IPS-18c (cell line): ENCODE measurements around the gene GATA5.
"Not testable (repeated sequence)": the region's sequence is repeated elsewhere in the genome, so short reads cannot be mapped to it uniquely, and the experiment has no call there.

Experiments
- H3K4me3 ChIP-seq: 2 replicates; pipeline ENCODE4 v1.7.0; 2013; ENCODE audit warnings: low read depth, mild to moderate bottlenecking, low read length, moderate library complexity; ENCODE audit not compliant: insufficient read depth
- H3K9me3 ChIP-seq: one replicate; pipeline ENCODE4 v1.6.1; 2013; ENCODE audit warnings: mild to moderate bottlenecking, low read length, moderate library complexity; ENCODE audit not compliant: control insufficient read depth, insufficient read depth

Gene GATA5

DNA sequence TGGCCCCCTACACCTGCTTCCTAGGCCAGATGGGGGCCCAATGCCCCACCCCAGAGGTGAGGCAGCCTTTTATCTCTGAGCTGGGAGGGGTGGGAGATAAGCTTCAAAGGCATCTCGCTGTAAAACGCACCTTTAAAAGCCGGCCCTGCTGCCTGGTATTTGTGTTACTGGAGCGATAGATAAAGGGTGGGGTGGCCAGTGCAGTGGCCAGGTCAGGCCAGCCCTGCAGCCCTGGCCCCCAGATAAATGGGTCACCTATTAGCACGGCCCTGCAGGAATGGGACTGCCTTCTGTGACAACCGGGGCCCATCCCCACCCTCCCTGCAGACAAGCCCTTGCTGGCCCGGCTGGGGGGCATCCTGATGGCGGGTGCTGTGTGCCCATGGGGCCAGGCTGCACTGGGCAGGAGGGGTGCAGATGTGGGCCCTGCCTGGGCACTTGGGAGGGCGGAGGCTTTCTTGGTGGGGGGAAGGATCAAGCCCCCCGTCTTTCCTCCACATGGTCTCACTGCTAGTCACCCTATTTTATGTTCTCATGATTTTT lies 45.4 kb downstream of the GATA5 start:
- H3K9me3 ChIP-seq = no peaks in the 10 kb centered on the region
- H3K4me3 ChIP-seq = no peak overlapping the region

DNA sequence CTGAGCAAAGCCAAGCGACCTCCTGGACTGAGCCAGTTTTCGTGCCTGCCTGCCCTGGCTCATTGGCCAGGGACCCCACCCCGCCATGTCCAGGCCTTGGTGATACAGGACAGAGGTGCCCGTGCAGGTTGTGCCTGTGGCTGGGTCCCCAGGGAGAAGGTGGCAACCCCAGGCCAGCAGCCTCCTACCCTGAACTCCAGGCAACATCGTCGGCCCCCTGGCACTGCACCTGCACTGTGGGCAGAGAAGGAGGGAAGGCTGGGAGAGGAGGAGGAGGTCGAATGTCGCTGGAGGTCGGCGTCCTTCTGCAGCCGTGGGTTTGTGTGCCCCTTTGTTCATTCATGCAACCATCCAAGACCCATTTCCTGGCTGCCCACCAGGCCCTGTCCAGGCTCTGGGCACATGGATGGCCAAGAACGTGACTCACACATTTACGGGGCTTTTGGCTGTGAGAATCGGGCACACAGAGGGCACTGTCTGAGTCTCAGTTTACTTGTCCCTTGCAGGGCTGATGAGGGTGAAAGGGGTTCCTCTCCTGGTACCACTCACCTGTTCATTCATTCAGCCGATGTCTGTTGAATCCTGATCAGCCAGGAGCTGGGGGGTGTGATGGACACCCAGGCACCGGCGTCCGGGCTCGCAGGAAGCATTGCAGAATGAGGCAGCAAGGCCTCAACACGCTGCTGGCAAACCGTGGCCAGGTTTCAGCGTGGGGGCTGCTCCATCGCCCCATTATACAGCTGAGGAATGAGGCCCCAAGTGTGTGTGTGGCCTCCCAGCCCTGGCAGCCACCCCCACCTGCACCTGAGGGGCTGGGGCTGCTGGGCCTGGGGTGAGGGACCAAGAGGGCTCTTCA lies 46.1 kb downstream of the GATA5 start:
- H3K4me3 ChIP-seq = no peak overlapping the region
- H3K9me3 ChIP-seq = no peaks in the 10 kb centered on the region

DNA sequence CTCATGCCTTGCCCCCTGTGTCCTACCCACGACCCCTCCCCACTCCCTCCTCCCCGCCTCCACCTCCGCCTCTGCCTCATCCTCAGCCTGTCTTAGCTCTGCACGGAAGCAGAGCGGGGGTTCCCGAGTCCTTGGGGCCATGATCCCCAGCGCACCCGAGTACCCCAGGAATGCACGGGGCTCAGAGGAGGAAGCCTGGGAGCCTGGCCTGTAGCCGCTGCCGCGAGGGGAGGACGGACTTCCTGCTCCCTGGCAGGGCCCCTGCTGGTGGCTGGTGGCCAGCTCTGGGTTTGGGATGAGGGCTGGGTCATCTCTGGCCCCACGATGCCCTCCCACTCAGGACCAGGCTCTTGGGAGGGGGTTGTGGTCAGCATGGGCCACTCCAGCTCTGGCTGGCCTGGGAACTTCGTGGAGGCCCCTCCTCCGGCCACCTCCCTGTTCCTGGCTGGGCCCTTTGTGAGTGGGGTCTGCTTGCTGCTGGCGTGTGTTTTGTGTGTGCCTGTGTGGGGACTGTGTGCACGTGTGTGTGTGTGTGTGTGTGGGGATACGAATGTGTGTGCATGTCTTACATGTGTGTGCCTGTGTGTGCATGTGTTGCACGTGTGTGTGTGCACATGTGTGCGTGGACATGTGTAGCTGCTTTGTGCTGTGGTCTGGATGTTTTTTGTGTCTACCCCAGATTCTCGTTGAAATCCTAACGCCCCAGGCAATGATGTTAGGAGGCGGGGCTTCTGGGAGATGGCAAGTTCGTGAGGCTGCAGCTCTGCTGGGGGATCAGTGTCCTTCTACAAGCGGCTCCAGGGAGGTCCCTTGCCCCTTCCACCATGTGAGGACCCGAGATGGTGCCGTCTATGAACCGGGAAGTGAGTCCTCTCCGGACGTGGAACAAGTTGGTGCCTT lies 47.1 kb downstream of the GATA5 start:
- Histone ChIP-seq H3K9me3 (no peaks in the 10 kb centered on the region), H3K4me3 (peak overlapping the region; percentile 24; the same call in 1 of the 2 replicates)

DNA sequence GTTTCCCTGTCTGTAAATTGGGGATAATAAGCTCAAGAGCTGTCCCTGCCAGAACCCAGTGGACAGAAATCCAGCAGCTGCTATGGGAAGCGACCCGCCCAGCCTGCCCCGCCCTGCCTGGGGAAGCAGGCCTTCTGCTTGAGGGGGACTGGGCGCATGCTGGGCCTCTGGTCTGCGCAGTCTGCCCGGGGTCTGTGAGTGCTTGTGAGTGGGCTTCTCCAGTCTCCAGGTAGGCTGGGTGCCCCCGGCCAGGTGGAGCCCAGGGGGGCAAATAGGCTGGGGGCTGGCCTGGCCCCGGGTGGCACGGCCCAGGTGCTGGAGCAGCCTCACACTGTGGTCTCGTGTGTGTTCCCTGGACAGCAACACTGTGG lies 47.8 kb downstream of the GATA5 start:
- no peaks in the 10 kb centered on the region for H3K9me3 ChIP-seq
- no peak overlapping the region for H3K4me3 ChIP-seq

- no peak within 1 kb of the TSS; the same call in 1 of the 2 replicates for H3K4me3 ChIP-seq
- no peaks in the 10 kb centered on the region for H3K9me3 ChIP-seq
These were observed 48.4 kb downstream of the GATA5 start, which contains the start of gene RBBP8NL for GRCh38 chr20:62427172-62428001. TSS of gene RBBP8NL (minus strand) at chr20:62427539. CDS start at chr20:62419647, 7,892 bp downstream.

GRCh38 chr20:62426699-62427131 lies 49.1 kb downstream of the GATA5 start:
- no peaks in the 10 kb centered on the region for H3K9me3 ChIP-seq
- H3K4me3 ChIP-seq = no peak overlapping the region; the same call in 1 of the 2 replicates

DNA sequence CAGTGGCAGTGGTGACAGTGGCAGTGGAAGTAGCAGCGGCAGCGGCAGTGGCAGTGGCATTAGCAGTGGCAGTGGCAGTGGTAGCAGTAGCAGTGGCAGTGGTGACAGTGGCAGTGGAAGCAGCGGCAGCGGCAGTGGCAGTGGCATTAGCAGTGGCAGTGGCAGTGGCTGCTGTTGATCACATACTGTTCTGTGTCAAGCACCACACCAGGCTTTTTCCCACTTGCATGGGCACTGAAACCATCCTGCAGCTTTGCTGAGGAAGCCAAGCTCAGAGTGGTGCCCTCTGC lies 49.8 kb downstream of the GATA5 start:
- H3K9me3 ChIP-seq, H3K4me3 ChIP-seq: not testable (repeated sequence)

- H3K9me3 ChIP-seq = no peaks in the 10 kb centered on the region
- H3K4me3 ChIP-seq = no peak overlapping the region
These were observed 50.3 kb downstream of the GATA5 start for GRCh38 chr20:62425281-62426058.

DNA sequence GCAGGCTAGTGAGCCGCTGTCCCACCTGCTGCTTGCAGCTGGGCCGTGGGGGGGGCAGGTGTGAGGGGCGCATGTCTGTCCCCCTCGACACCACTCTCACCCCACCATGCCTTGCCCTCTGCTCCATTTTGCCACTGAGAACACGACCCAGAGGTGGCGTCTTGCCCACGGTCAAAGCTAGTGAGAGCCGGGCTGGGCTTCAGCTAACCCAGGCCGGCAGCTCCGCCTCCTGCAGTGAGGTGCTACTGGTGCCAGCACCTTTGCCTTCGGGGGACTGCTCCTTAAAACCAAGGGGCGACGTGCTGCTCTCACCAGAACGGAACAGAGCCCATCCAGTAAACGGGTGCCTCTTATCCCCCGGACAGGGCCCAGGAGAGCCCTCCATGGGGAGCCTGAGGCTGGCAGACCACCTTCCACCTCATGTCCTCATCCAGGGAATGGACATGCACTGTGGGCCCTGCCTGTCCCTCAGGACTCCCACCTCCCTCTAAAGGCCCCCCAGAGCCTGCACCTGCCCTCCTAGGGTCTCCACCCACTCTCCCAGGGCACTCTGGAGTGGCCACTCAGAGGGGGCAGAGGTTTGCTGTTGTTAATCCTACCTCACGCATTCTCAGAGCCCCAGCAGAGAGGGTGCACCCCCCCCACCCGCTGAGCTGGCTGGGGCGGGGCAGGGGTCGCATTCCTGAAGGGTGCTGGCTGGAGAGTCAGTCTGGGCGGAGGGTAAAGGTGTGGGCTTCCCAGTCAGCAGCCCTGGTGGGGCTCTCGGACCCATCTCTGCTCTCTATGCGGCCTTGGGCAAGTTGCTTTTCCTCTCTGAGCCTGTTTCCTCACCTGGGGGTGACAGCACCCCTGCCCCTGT lies 51.3 kb downstream of the GATA5 start:
- H3K9me3 ChIP-seq = no peaks in the 10 kb centered on the region

DNA sequence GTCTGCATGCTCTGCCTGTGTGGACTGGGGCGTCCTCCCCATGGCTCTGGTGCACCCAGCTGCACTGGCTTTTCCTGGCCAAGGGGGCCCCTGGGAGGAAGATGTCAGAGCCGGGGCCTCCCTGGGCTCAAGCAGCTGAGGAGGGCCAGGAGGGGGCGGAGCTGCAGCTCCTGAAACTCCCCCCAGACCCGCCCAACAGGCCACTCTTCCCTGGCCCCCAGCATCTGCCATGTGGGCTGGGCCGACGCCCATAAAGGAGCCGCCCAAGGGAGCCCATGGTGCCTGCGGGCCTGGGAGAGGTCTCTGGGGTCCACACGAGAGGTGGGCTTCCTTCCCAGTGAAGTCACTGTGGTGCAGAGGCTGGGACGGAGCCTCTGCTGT lies 52.5 kb downstream of the GATA5 start:
- H3K9me3 ChIP-seq = no peaks in the 10 kb centered on the region
- H3K4me3 ChIP-seq = no peak overlapping the region

More for the DNA sequence above, 51.3 kb downstream of the GATA5 start:
- no peak overlapping the region for H3K4me3 ChIP-seq

DNA sequence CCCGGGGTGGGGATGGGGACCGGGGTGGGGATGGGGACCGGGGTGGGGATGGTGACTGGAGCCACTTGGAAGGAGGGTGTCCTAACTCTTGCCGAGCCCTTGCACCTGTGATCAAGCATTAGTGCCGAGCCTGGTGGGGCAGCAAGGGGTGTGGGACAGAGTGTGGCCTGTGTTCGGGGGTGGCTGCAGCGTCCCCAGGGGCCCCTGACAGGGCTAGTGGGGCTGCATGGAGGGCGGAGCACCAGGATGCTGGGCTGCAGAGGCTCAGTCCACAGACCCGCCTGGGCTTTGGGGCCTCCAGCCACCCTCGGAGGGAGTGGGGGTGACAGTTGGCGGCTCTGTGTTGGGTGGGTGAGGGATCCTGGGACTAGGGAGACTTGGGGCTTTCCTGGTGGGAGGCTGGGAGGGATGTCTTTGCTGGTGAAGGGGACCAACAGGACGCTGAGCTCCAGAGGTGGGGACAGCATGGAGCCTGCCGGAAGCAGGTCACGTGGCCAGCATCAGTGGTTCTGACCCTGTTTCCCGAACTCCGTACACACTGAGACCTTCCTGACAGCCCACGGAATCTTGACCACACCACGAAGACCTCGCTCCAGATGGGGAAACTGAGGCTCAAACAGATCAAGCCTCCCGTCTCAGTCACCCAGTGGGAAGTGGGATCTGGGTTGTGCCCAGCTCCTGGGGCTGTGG lies 53.0 kb downstream of the GATA5 start:
- Histone ChIP-seq H3K9me3 (no peaks in the 10 kb centered on the region), H3K4me3 (no peak overlapping the region)

DNA sequence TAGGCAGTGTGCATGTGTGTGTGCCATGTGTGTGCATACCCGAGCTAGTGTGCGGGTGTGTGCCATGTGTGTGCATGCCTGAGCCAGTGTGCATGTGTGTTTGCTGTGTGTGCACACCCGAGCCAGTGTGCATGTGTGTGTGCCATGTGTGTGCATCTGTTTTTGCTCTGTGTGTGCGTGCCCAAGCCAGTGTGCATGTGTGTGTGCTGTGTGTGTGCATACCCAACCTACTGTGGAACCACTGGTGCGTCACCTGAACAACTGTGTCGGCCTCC lies 54.1 kb downstream of the GATA5 start:
- Histone ChIP-seq H3K4me3 (no peak overlapping the region), H3K9me3 (no peaks in the 10 kb centered on the region)

DNA sequence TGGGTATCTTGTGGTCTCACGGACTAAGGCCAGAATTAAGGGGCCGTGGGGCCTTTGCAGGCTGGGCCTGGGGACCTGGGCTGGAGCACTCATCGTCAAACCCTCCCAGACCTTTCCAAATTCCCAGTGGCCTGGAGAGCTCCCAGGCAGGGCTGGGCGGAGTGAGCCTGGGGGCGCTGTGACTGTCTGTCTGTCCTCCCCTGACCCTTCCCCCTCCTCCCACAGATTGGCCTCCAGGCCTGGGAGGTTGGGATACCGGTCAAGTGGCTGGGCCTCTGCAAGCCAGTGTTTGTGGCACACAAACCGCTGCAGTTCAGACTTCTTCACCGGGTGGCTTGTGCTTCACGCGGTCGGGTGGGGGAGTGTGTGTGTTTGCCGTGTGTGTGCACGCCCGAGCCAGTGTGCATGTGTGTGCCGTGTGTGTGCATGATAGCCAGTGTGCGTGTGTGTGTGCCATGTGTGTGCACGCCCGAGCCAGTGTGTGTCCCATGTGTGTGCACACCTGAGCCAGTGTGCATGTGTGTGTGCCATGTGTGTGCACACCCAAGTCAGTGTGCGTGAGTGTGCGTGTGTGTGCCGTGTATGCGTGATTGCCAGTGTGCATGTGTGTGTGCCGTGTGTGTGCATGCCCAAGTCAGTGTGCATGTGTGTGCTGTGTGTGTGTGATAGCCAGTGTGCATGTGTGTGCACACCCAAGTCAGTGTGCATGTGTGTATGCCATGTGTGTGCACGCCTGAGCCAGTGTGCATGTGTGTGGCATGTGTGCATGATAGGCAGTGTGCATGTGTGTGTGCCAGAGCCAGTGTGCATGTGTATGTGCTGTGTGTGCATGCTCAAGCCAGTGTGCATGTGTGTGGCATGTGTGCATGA lies 54.7 kb downstream of the GATA5 start:
- no peaks in the 10 kb centered on the region for H3K9me3 ChIP-seq
- no peak overlapping the region for H3K4me3 ChIP-seq

GRCh38 chr20:62419759-62420158 lies 56.0 kb downstream of the GATA5 start:
- Histone ChIP-seq H3K9me3 (no peaks in the 10 kb centered on the region), H3K4me3 (no peak overlapping the region)
